Liver (tissue), 9 donors: ENCODE results near the gene TUBA4A. TPM values are rescaled to one million over a fixed set of nuclear protein-coding genes. Genes with fewer than 3 reads are reported as not detected.

ENCODE experiments used
- DNase-seq: peaks from one replicate; pipeline ENCODE4 v3.0.0-alpha.2; 2017; ENCODE audit warnings: low spot score
- H3K27ac ChIP-seq, 2 donors: one replicate each; pipeline ENCODE4 v1.7.0; 2013; ENCODE audit warnings: inconsistent platforms in 2 of 2, low read length in 2 of 2, control low read depth in 1 of 2, low read depth in 1 of 2, mild to moderate bottlenecking in 1 of 2
- H3K27me3 ChIP-seq, 4 donors: one replicate each; pipeline versions ENCODE4 v1.6.1 to v1.7.0; 2013; ENCODE audit warnings: low read length in 3 of 4, inconsistent platforms in 1 of 4, mild to moderate bottlenecking in 1 of 4, moderate library complexity in 1 of 4; ENCODE audit not compliant: control insufficient read depth in 4 of 4, insufficient read depth in 4 of 4
- H3K36me3 ChIP-seq, 4 donors: one replicate each; pipeline versions ENCODE4 v1.6.1 to v1.7.0; 2013; ENCODE audit warnings: low read length in 3 of 4, mild to moderate bottlenecking in 3 of 4, low read depth in 1 of 4, moderate library complexity in 1 of 4; ENCODE audit not compliant: control insufficient read depth in 4 of 4, insufficient read depth in 3 of 4
- H3K4me1 ChIP-seq, 4 donors: one replicate each; pipeline versions ENCODE4 v1.6.1 to v1.7.0; 2013; ENCODE audit warnings: low read length in 3 of 4, mild to moderate bottlenecking in 3 of 4, moderate library complexity in 1 of 4; ENCODE audit not compliant: control insufficient read depth in 4 of 4, insufficient read depth in 4 of 4
- H3K4me3 ChIP-seq, 3 donors: one replicate each; pipeline versions ENCODE4 v1.6.1 to v1.7.0; 2013; ENCODE audit warnings: low read length in 3 of 3, control low read depth in 1 of 3, low read depth in 1 of 3, mild to moderate bottlenecking in 1 of 3
- H3K9ac ChIP-seq, 2 donors: one replicate each; pipeline ENCODE4 v1.7.0; 2013; ENCODE audit warnings: low read length in 2 of 2, mild to moderate bottlenecking in 2 of 2, moderate library complexity in 2 of 2, control low read depth in 1 of 2, low read depth in 1 of 2
- H3K9me3 ChIP-seq, 4 donors: one replicate each; pipeline versions ENCODE4 v1.6.1 to v1.7.0; 2013; ENCODE audit warnings: low read length in 3 of 4; ENCODE audit not compliant: control insufficient read depth in 4 of 4
- CTCF ChIP-seq: fragments of 150-350 bp; IDR thresholded peaks from 2 replicates; pipeline ENCODE4 v1.5.1; 2017; ENCODE audit warnings: improper control_type of control experiment, low read depth, low read length; ENCODE audit not compliant: missing input control
- EGR1 ChIP-seq, 2 donors: IDR thresholded peaks; 2 replicates each; pipeline ENCODE4 v1.6.1; 2016 to 2018; ENCODE audit warnings: antibody characterized with exemption in 2 of 2, low read depth in 2 of 2
- FOXA1 ChIP-seq: IDR thresholded peaks from 2 replicates; pipeline ENCODE4 v1.6.1; 2016; ENCODE audit warnings: antibody characterized with exemption
- FOXA2 ChIP-seq: IDR thresholded peaks from 2 replicates; pipeline ENCODE4 v1.6.1; 2016; ENCODE audit warnings: antibody characterized with exemption
- GABPA ChIP-seq, 2 donors: IDR thresholded peaks in 1 of 2; conservative IDR thresholded peaks in 1 of 2; 2 replicates each; pipeline ENCODE4 v1.6.1; 2016; ENCODE audit warnings: antibody characterized with exemption in 2 of 2, mild to moderate bottlenecking in 1 of 2, moderate library complexity in 1 of 2
- HNF4A ChIP-seq, 2 donors: conservative IDR thresholded peaks; 2 replicates each; pipeline ENCODE4 v1.6.1; 2016; ENCODE audit warnings: antibody characterized with exemption in 2 of 2, mild to moderate bottlenecking in 2 of 2
- HNF4G ChIP-seq: IDR thresholded peaks from 2 replicates; pipeline ENCODE4 v1.6.1; 2016; ENCODE audit warnings: antibody characterized with exemption
- JUND ChIP-seq, 2 donors: IDR thresholded peaks; 2 replicates each; pipeline ENCODE4 v1.6.1; 2016; ENCODE audit warnings: antibody characterized with exemption in 2 of 2
- MAX ChIP-seq: IDR thresholded peaks from 2 replicates; pipeline ENCODE4 v1.6.1; 2016; ENCODE audit warnings: antibody characterized with exemption
- NR2F2 ChIP-seq: IDR thresholded peaks from 2 replicates; pipeline ENCODE4 v1.6.1; 2016; ENCODE audit warnings: antibody characterized with exemption
- SP1 ChIP-seq: IDR thresholded peaks from 2 replicates; pipeline ENCODE4 v1.6.1; 2018; ENCODE audit warnings: antibody characterized with exemption, mild to moderate bottlenecking
- TAF1 ChIP-seq: conservative IDR thresholded peaks from 2 replicates; pipeline ENCODE4 v1.6.1; 2016; ENCODE audit warnings: antibody characterized with exemption, mild to moderate bottlenecking
- YY1 ChIP-seq: IDR thresholded peaks from 2 replicates; pipeline ENCODE4 v1.6.1; 2016; ENCODE audit warnings: antibody characterized with exemption, mild to moderate bottlenecking
- ZBTB33 ChIP-seq: IDR thresholded peaks from 2 replicates; pipeline ENCODE4 v1.6.1; 2016; ENCODE audit warnings: antibody characterized with exemption
- WGBS: extraction: QIAGEN DNeasy Blood & Tissue Kit; methylation state at CpG from one replicate; pipeline ENCODE4 v1.1.7; 2013; 5-methylcytosine and 5-hydroxymethylcytosine counted together
- polyA plus RNA-seq, 2 donors: library from polyadenylated mRNA; stranded (reverse) in 1 of 2; unstranded in 1 of 2; fragments of 200-250 nt in 1 of 2; fragments of >200 nt in 1 of 2; fragmentation: Nextera tagmentation in 1 of 2; extraction: Ambion mirVana in 1 of 2; gene quantifications; one replicate each; pipeline versions ENCODE4 v1.2.1 to v1.2.3, GENCODE V29; 2013 to 2015
- total RNA-seq, 2 donors: library from RNA; depleted of rRNA; stranded (reverse); fragments of >200 nt; gene quantifications; one replicate each; pipeline ENCODE4 v1.2.3, GENCODE V29; 2014
- TF ChIP-seq, protein P1 (sequence below): IDR thresholded peaks from 2 replicates; pipeline ENCODE4 v1.6.1; 2016; ENCODE audit warnings: antibody characterized with exemption, mild to moderate bottlenecking
- TF ChIP-seq, protein P2 (sequence below): IDR thresholded peaks from 2 replicates; pipeline ENCODE4 v1.6.1; 2016; ENCODE audit warnings: antibody characterized with exemption
- donor health status: healthy.
- donor health status: healthy.
- donor health status: healthy.
- donor health status: healthy.
- donor health status: healthy.

Gene TUBA4A
- total and polyA plus RNA-seq, 4 donors = 16.2 to 63.1 (median 31.6) TPM

DNA sequence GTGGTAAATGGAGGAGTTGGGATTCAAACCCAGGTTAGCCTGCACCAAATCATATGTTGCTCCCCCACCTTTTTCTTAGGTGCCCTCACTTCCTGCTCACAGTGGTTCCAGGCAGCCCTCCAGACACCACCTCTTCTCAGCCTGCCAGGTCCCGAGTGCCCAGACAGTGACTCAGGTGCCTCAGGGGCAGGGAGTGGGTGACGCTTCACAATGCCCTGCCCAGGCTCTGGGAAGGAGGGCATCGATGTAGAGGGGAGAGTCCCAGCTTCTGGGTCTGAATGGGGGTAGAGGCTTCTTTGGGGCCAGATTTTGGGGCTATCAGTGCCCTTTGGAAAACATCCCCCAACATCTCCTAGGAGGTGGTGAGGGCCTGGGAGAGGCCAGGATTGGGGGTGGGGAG lies 20.2 kb upstream of the TUBA4A start:
- H3K9ac ChIP-seq = no peak overlapping the region
- no peak for DNase-seq
- no peaks in the 10 kb centered on the region for H3K36me3 ChIP-seq
- TF ChIP-seq YY1 (no peak), TAF1 (no peak), SP1 (no peak), FOXA2 (no peak), GABPA (IDR thresholded peaks at IDR 0.05 in 1 of 2, conservative IDR thresholded peaks at IDR 0.05 in 1 of 2) (no peak), JUND (IDR thresholded peaks at IDR 0.05) (no peak), ZBTB33 (no peak), CTCF (no peak), MAX (no peak), FOXA1 (no peak), NR2F2 (no peak)
- TF ChIP-seq, protein P1, sequence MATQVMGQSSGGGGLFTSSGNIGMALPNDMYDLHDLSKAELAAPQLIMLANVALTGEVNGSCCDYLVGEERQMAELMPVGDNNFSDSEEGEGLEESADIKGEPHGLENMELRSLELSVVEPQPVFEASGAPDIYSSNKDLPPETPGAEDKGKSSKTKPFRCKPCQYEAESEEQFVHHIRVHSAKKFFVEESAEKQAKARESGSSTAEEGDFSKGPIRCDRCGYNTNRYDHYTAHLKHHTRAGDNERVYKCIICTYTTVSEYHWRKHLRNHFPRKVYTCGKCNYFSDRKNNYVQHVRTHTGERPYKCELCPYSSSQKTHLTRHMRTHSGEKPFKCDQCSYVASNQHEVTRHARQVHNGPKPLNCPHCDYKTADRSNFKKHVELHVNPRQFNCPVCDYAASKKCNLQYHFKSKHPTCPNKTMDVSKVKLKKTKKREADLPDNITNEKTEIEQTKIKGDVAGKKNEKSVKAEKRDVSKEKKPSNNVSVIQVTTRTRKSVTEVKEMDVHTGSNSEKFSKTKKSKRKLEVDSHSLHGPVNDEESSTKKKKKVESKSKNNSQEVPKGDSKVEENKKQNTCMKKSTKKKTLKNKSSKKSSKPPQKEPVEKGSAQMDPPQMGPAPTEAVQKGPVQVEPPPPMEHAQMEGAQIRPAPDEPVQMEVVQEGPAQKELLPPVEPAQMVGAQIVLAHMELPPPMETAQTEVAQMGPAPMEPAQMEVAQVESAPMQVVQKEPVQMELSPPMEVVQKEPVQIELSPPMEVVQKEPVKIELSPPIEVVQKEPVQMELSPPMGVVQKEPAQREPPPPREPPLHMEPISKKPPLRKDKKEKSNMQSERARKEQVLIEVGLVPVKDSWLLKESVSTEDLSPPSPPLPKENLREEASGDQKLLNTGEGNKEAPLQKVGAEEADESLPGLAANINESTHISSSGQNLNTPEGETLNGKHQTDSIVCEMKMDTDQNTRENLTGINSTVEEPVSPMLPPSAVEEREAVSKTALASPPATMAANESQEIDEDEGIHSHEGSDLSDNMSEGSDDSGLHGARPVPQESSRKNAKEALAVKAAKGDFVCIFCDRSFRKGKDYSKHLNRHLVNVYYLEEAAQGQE = no peak
- no peaks in the 10 kb centered on the region for H3K9me3 ChIP-seq
- H3K27me3 ChIP-seq = no peaks in the 10 kb centered on the region
- WGBS = 90% methylated on average over 3 of the region's 3 CpGs
- no peak overlapping the region for H3K27ac ChIP-seq
- no peak overlapping the region for H3K4me3 ChIP-seq
- H3K4me1 ChIP-seq = peaks cover 9 to 33% (median 20%) of the 10 kb centered on the region in 4 donors

DNA sequence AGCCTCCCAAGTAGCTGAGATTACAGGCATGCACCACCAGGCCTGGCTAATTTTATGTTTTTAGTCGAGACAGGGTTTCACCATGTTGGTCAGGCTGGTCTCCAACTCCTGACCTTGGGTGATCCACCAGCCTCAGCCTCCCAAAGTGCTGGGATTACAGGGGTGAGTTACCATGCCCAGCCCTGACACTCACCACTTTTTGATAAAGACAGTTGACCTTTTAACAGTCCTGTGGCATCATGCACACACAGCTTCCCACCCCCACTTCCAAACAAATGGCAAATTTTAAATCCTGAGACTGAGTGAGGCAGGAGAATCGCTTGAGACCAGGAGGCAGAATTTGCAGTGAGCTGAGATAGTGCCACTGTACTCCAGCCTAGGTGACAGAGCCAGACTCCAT lies 19.3 kb upstream of the TUBA4A start:
- Histone ChIP-seq H3K4me1 (peaks cover 8 to 24% (median 16%) of the 10 kb centered on the region in 4 donors), H3K9me3 (no peaks in the 10 kb centered on the region), H3K27me3 (no peaks in the 10 kb centered on the region), H3K36me3 (no peaks in the 10 kb centered on the region), H3K4me3 (no peak overlapping the region), H3K27ac (no peak overlapping the region), H3K9ac (no peak overlapping the region)
- no peak for DNase-seq
- 81% methylated on average over 2 of the region's 2 CpGs for WGBS
- TF ChIP-seq, protein P1 = no peak
- TF ChIP-seq TAF1 (no peak), FOXA1 (no peak), HNF4A (conservative IDR thresholded peaks at IDR 0.05) (no peak), EGR1 (IDR thresholded peaks at IDR 0.05; ENCODE audit: low read depth in 2 of 2) (no peak), CTCF (no peak), HNF4G (no peak), FOXA2 (no peak), SP1 (no peak), MAX (no peak), NR2F2 (no peak)
- TF ChIP-seq, protein P2, sequence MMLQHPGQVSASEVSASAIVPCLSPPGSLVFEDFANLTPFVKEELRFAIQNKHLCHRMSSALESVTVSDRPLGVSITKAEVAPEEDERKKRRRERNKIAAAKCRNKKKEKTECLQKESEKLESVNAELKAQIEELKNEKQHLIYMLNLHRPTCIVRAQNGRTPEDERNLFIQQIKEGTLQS = no peak
